ENCODE data around the gene PAK6.
A peak's percentile ranks its signal among the peaks of the same experiment; 100 is the strongest.

PAK6 gene

GRCh38 chr15:40273428-40273827 is 34.6 kb downstream of the PAK6 start:
- Histone ChIP-seq H4K20me1 (ENCODE audit: insufficient read depth, low read length, poor library complexity, severe bottlenecking) (no peaks in the 10 kb centered on the region), H3K27me3 (ENCODE audit: insufficient read depth, low read length, poor library complexity, severe bottlenecking) (no peaks in the 10 kb centered on the region), H3F3A (ENCODE audit: low read depth) (no peaks in the 10 kb centered on the region), H3K4me1 (ENCODE audit: insufficient read depth, low read length, poor library complexity, severe bottlenecking) (peaks cover 18% of the 10 kb centered on the region), H3K9ac (ENCODE audit: low read depth, low read length, poor library complexity, severe bottlenecking) (no peak overlapping the region), H3K9me2 (replicated peaks; ENCODE audit: low read depth, low read length) (no peaks in the 10 kb centered on the region), H3K4me3 (ENCODE audit: low read length, poor library complexity, severe bottlenecking) (no peak overlapping the region), H3K9me3 (ENCODE audit: insufficient read depth, low read depth, low read length) (no peaks in the 10 kb centered on the region), H2AFZ (ENCODE audit: low read length) (no peak overlapping the region), H3K79me2 (ENCODE audit: insufficient read depth, low read length) (no peaks in the 10 kb centered on the region), H3K4me2 (ENCODE audit: low read depth, low read length, poor library complexity, severe bottlenecking) (no peak overlapping the region), H3K36me3 (ENCODE audit: insufficient read depth, low read length) (no peaks in the 10 kb centered on the region)
- TF ChIP-seq CTCF (conservative IDR thresholded peaks at IDR 0.05; ENCODE audit: low read length): no peak
- TF ChIP-seq EZH2phosphoT487 (IDR thresholded peaks at IDR 0.05; ENCODE audit: borderline replicate concordance): no peak

- Histone ChIP-seq H2AFZ (ENCODE audit: low read length) (no peak overlapping the region), H3K9me3 (ENCODE audit: insufficient read depth, low read depth, low read length) (no peaks in the 10 kb centered on the region), H4K20me1 (ENCODE audit: insufficient read depth, low read length, poor library complexity, severe bottlenecking) (no peaks in the 10 kb centered on the region), H3K9ac (ENCODE audit: low read depth, low read length, poor library complexity, severe bottlenecking) (no peak overlapping the region), H3K4me3 (ENCODE audit: low read length, poor library complexity, severe bottlenecking) (no peak overlapping the region), H3K79me2 (ENCODE audit: insufficient read depth, low read length) (no peaks in the 10 kb centered on the region), H3K4me1 (ENCODE audit: insufficient read depth, low read length, poor library complexity, severe bottlenecking) (peaks cover 18% of the 10 kb centered on the region), H3F3A (ENCODE audit: low read depth) (no peaks in the 10 kb centered on the region), H3K36me3 (ENCODE audit: insufficient read depth, low read length) (no peaks in the 10 kb centered on the region), H3K27me3 (ENCODE audit: insufficient read depth, low read length, poor library complexity, severe bottlenecking) (no peaks in the 10 kb centered on the region), H3K4me2 (ENCODE audit: low read depth, low read length, poor library complexity, severe bottlenecking) (no peak overlapping the region), H3K9me2 (replicated peaks; ENCODE audit: low read depth, low read length) (no peaks in the 10 kb centered on the region)
- peak; percentile 100 for TF ChIP-seq CTCF (conservative IDR thresholded peaks at IDR 0.05; ENCODE audit: low read length)
- no peak for TF ChIP-seq EZH2phosphoT487 (IDR thresholded peaks at IDR 0.05; ENCODE audit: borderline replicate concordance)
These were observed 35.7 kb downstream of the PAK6 start for GRCh38 chr15:40274350-40275274.

GRCh38 chr15:40275523-40275922 is 36.7 kb downstream of the PAK6 start:
- no peaks in the 10 kb centered on the region for H3F3A ChIP-seq (ENCODE audit: low read depth)
- H3K4me1 ChIP-seq (ENCODE audit: insufficient read depth, low read length, poor library complexity, severe bottlenecking): peaks cover 18% of the 10 kb centered on the region
- H3K79me2 ChIP-seq (ENCODE audit: insufficient read depth, low read length): no peaks in the 10 kb centered on the region
- no peak overlapping the region for H3K4me2 ChIP-seq (ENCODE audit: low read depth, low read length, poor library complexity, severe bottlenecking)
- no peaks in the 10 kb centered on the region for H3K9me3 ChIP-seq (ENCODE audit: insufficient read depth, low read depth, low read length)
- no peak overlapping the region for H3K4me3 ChIP-seq (ENCODE audit: low read length, poor library complexity, severe bottlenecking)
- TF ChIP-seq EZH2phosphoT487 (IDR thresholded peaks at IDR 0.05; ENCODE audit: borderline replicate concordance): no peak
- TF ChIP-seq CTCF (conservative IDR thresholded peaks at IDR 0.05; ENCODE audit: low read length): no peak
- H3K9ac ChIP-seq (ENCODE audit: low read depth, low read length, poor library complexity, severe bottlenecking): no peak overlapping the region
- H3K27me3 ChIP-seq (ENCODE audit: insufficient read depth, low read length, poor library complexity, severe bottlenecking): no peaks in the 10 kb centered on the region
- no peaks in the 10 kb centered on the region for H4K20me1 ChIP-seq (ENCODE audit: insufficient read depth, low read length, poor library complexity, severe bottlenecking)
- H3K36me3 ChIP-seq (ENCODE audit: insufficient read depth, low read length): no peaks in the 10 kb centered on the region
- no peaks in the 10 kb centered on the region for H3K9me2 ChIP-seq (replicated peaks; ENCODE audit: low read depth, low read length)
- no peak overlapping the region for H2AFZ ChIP-seq (ENCODE audit: low read length)

Data from Loucy (cell line).